SH-SY5Y (cell line): ENCODE data around the gene SMAD3.

Source experiments
- GATA2 ChIP-seq: IDR thresholded peaks from 2 replicates; pipeline ENCODE4 v1.6.1; 2011; ENCODE audit warnings: mild to moderate bottlenecking, low read depth, low read length
- GATA3 ChIP-seq: IDR thresholded peaks from 2 replicates; pipeline ENCODE4 v1.6.1; 2011; ENCODE audit warnings: low read depth, mild to moderate bottlenecking, low read length, moderate library complexity

DNA sequence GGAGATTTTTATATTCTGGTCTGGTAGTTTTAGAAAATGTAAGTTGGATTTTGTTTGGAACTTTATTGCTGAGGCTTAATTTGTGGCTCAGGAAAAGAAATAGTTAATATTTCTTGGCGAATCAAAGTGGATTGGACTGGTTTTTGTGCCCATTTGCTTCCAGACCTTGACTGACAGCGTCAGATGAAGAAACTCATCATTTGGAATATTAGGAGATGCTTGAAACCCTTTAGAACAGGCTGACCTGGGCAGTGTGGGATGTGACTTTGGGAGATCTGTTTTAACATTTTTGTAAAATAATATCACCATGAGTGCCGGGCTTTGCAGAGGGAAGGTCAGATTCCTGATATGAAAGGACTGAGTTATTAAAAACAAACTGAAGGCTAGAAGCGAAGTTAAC lies 106.1 kb downstream of the SMAD3 start:
- TF ChIP-seq GATA2 (no peak), GATA3 (no peak)
